Smooth muscle cell (in vitro differentiated cells): ENCODE results near the gene ADGRD1. TPM values are rescaled to one million over a fixed set of nuclear protein-coding genes. Genes with fewer than 3 reads are reported as not detected.

ENCODE experiments used
- DNase-seq: peaks from one replicate; lab custom pipeline; 2025; ENCODE audit not compliant: unreplicated experiment; lab: John Stamatoyannopoulos, UW
- H2AFZ ChIP-seq: fragments of 200-600 bp; sonication (generic); 2 replicates; pipeline ENCODE4 v1.6.0; 2016; ENCODE audit warnings: antibody characterized with exemption, low read depth, mild to moderate bottlenecking
- H3F3A ChIP-seq: fragments of 200-600 bp; sonication (generic); 2 replicates; pipeline ENCODE4 v1.6.0; 2017; ENCODE audit warnings: antibody characterized with exemption, low read depth
- H3K27ac ChIP-seq: fragments of 200-600 bp; sonication (generic); 2 replicates; pipeline ENCODE4 v1.5.1; 2016; ENCODE audit warnings: low read depth, mild to moderate bottlenecking
- H3K27me3 ChIP-seq: fragments of 200-600 bp; sonication (generic); 2 replicates; pipeline ENCODE4 v1.6.1; 2016; ENCODE audit warnings: low read depth, mild to moderate bottlenecking
- H3K36me3 ChIP-seq: fragments of 200-600 bp; sonication (generic); 2 replicates; pipeline ENCODE4 v1.5.1; 2016; ENCODE audit warnings: low read depth
- H3K4me1 ChIP-seq: fragments of 200-600 bp; sonication (generic); 2 replicates; pipeline ENCODE4 v1.5.1; 2016; ENCODE audit warnings: low read depth
- H3K4me2 ChIP-seq: fragments of 200-600 bp; sonication (generic); 2 replicates; pipeline ENCODE4 v1.6.0; 2016; ENCODE audit warnings: mild to moderate bottlenecking
- H3K4me3 ChIP-seq: fragments of 200-600 bp; sonication (generic); 2 replicates; pipeline ENCODE4 v1.5.1; 2016; ENCODE audit warnings: mild to moderate bottlenecking
- H3K79me2 ChIP-seq: fragments of 200-600 bp; sonication (generic); 2 replicates; pipeline ENCODE4 v1.6.0; 2016; ENCODE audit warnings: low read depth, mild to moderate bottlenecking
- H3K9ac ChIP-seq: fragments of 200-600 bp; sonication (generic); 2 replicates; pipeline ENCODE4 v1.6.0; 2016; ENCODE audit warnings: low read depth
- H3K9me3 ChIP-seq: fragments of 200-600 bp; sonication (generic); replicated peaks from 2 replicates; pipeline ENCODE4 v1.5.1; 2016; ENCODE audit warnings: low read depth
- H4K20me1 ChIP-seq: fragments of 200-600 bp; sonication (generic); 2 replicates; pipeline ENCODE4 v1.6.0; 2016; ENCODE audit warnings: low read depth
- WGBS: methylation state at CpG from one replicate; pipeline ENCODE4 v1.1.7; 2016; ENCODE audit warnings: low lambda C conversion rate; 5-methylcytosine and 5-hydroxymethylcytosine counted together
- polyA plus RNA-seq: library from polyadenylated mRNA; unstranded; fragments of >200 nt; fragmentation: Nextera tagmentation; extraction: Ambion mirVana; gene quantifications from 2 replicates; pipeline ENCODE4 v1.2.1, GENCODE V29; 2016
- total RNA-seq: library from RNA; depleted of rRNA; stranded (reverse); fragments of >200 nt; gene quantifications from 2 replicates; pipeline ENCODE4 v1.2.3, GENCODE V29; 2014
- TF ChIP-seq, protein P1 (sequence below): fragments of 200-600 bp; sonication (generic); IDR thresholded peaks from 2 replicates; pipeline ENCODE4 v1.5.1; 2017; ENCODE audit warnings: borderline replicate concordance, mild to moderate bottlenecking, antibody characterized with exemption; ENCODE audit not compliant: insufficient read depth, poor library complexity, severe bottlenecking

ADGRD1 gene
- total and polyA plus RNA-seq, 2 experiments from 2014 or later = 0.14 TPM; not detected in 1

- Histone ChIP-seq H4K20me1 (no peaks in the 10 kb centered on the region), H3K4me2 (no peak overlapping the region), H3K79me2 (no peaks in the 10 kb centered on the region), H3K9ac (no peak overlapping the region), H2AFZ (no peak overlapping the region), H3K9me3 (no peaks in the 10 kb centered on the region), H3F3A (no peaks in the 10 kb centered on the region), H3K27ac (no peak overlapping the region), H3K4me1 (no peaks in the 10 kb centered on the region), H3K36me3 (no peaks in the 10 kb centered on the region), H3K27me3 (peaks cover 14% of the 10 kb centered on the region), H3K4me3 (no peak overlapping the region)
- WGBS = 90% methylated on average over 13 of the region's 13 CpGs
- DNase-seq = no peak
- TF ChIP-seq, protein P1, sequence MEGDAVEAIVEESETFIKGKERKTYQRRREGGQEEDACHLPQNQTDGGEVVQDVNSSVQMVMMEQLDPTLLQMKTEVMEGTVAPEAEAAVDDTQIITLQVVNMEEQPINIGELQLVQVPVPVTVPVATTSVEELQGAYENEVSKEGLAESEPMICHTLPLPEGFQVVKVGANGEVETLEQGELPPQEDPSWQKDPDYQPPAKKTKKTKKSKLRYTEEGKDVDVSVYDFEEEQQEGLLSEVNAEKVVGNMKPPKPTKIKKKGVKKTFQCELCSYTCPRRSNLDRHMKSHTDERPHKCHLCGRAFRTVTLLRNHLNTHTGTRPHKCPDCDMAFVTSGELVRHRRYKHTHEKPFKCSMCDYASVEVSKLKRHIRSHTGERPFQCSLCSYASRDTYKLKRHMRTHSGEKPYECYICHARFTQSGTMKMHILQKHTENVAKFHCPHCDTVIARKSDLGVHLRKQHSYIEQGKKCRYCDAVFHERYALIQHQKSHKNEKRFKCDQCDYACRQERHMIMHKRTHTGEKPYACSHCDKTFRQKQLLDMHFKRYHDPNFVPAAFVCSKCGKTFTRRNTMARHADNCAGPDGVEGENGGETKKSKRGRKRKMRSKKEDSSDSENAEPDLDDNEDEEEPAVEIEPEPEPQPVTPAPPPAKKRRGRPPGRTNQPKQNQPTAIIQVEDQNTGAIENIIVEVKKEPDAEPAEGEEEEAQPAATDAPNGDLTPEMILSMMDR = no peak
Observed at GRCh38 chr12:131061041-131061806, 107.5 kb downstream of the ADGRD1 start.

GRCh38 chr12:131063413-131063812 lies 109.7 kb downstream of the ADGRD1 start:
- no peak for DNase-seq
- Histone ChIP-seq H3K4me3 (no peak overlapping the region), H3K27ac (no peak overlapping the region), H3K4me1 (no peaks in the 10 kb centered on the region), H3K4me2 (no peak overlapping the region), H3K79me2 (no peaks in the 10 kb centered on the region), H3K9me3 (no peaks in the 10 kb centered on the region), H3F3A (no peaks in the 10 kb centered on the region), H3K9ac (no peak overlapping the region), H3K36me3 (no peaks in the 10 kb centered on the region), H2AFZ (no peak overlapping the region), H4K20me1 (no peaks in the 10 kb centered on the region), H3K27me3 (peaks cover 12% of the 10 kb centered on the region)
- WGBS = 90% methylated on average over 3 of the region's 3 CpGs
- TF ChIP-seq, protein P1 = no peak

DNA sequence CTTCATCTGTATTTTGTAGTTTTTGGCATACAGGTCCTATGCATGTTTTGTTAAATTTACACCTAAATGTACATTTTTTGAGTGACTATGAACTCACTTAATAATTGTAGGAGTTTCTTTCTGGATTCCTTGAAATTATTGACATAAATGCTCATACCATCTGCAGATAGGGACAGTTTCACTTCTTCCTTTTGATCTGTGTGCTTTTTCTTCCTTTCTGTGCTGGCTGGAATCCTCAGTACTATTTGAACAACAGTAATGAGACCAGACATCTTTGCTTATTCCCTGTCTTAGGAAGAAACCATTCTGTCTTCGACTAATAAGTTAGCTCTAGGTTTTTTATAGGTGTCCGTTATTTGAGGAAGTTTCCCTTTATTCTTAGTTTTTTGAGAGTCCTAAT lies 110.3 kb downstream of the ADGRD1 start:
- WGBS = 99% methylated on average over 2 of the region's 2 CpGs
- H4K20me1 ChIP-seq = no peaks in the 10 kb centered on the region
- no peak for DNase-seq
- H3K79me2 ChIP-seq = no peaks in the 10 kb centered on the region
- no peak overlapping the region for H3K27ac ChIP-seq
- no peak overlapping the region for H3K9ac ChIP-seq
- no peaks in the 10 kb centered on the region for H3F3A ChIP-seq
- TF ChIP-seq, protein P1 = no peak
- no peak overlapping the region for H3K4me2 ChIP-seq
- no peaks in the 10 kb centered on the region for H3K4me1 ChIP-seq
- no peaks in the 10 kb centered on the region for H3K9me3 ChIP-seq
- peaks cover 10% of the 10 kb centered on the region for H3K27me3 ChIP-seq
- H2AFZ ChIP-seq = no peak overlapping the region
- no peak overlapping the region for H3K4me3 ChIP-seq
- H3K36me3 ChIP-seq = no peaks in the 10 kb centered on the region

GRCh38 chr12:131065279-131065678 lies 111.6 kb downstream of the ADGRD1 start:
- Histone ChIP-seq H3K36me3 (no peaks in the 10 kb centered on the region), H3K27ac (no peak overlapping the region), H3K9me3 (no peaks in the 10 kb centered on the region), H3F3A (no peaks in the 10 kb centered on the region), H4K20me1 (no peaks in the 10 kb centered on the region), H3K79me2 (no peaks in the 10 kb centered on the region), H2AFZ (no peak overlapping the region), H3K4me3 (no peak overlapping the region), H3K27me3 (peaks cover 10% of the 10 kb centered on the region), H3K9ac (no peak overlapping the region), H3K4me1 (no peaks in the 10 kb centered on the region), H3K4me2 (no peak overlapping the region)
- 84% methylated on average over 11 of the region's 11 CpGs for WGBS
- DNase-seq = no peak
- TF ChIP-seq, protein P1 = no peak
